Stimulated activated CD4-positive, alpha-beta T cell treated with anti-CD3 and anti-CD28 coated beads, Interleukin-15, amount 100 ng/mL, for 1 hour (primary cell): ENCODE results near the gene SLC26A2.

Source experiments
- DNase-seq, 2 donors: peaks; one replicate each; pipeline ENCODE4 v3.0.0-alpha.2; 2020; ENCODE audit warnings: low read depth in 1 of 2, low spot score in 1 of 2

SLC26A2 gene

GRCh38 chr5:150035139-150035895, 74.8 kb downstream of the SLC26A2 start:
- no peak for DNase-seq

- no peak for DNase-seq
Measured at GRCh38 chr5:150036513-150036912, 76.0 kb downstream of the SLC26A2 start.
